Measurements from ENCODE around the gene HIPK2.

The HIPK2 gene

DNA sequence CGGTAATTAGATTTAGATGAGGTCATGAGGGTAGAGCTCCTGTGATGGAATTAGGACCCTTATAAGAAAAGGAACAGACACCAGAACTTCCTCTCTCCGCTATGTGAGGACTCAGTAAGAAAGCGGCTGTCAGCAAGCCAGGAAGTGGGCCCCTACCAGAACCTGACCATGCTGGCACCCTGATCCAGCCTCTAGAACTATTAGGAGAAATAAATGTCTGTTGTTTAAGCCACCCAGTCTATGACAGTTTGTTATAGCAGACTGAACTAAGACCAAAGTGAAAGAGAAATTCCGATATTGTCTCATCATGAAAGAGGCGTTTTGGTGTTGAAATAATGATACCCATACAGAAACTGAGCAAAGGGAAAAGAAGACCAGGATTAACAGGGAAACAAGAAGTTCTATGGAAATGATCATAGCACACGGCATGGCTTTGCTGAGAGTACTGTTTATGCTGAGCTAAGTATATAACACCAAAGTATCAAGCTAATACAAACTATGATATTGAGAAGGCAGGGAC lies 245.1 kb downstream of the HIPK2 start:
- no peaks in the 10 kb centered on the region for H3K9me2 ChIP-seq (replicated peaks; ENCODE audit: low read depth, low read length)
- H3K4me3 ChIP-seq (ENCODE audit: low read length, poor library complexity, severe bottlenecking) = no peak overlapping the region
- TF ChIP-seq EZH2phosphoT487 (IDR thresholded peaks at IDR 0.05; ENCODE audit: borderline replicate concordance) = no peak
- TF ChIP-seq, protein P1, sequence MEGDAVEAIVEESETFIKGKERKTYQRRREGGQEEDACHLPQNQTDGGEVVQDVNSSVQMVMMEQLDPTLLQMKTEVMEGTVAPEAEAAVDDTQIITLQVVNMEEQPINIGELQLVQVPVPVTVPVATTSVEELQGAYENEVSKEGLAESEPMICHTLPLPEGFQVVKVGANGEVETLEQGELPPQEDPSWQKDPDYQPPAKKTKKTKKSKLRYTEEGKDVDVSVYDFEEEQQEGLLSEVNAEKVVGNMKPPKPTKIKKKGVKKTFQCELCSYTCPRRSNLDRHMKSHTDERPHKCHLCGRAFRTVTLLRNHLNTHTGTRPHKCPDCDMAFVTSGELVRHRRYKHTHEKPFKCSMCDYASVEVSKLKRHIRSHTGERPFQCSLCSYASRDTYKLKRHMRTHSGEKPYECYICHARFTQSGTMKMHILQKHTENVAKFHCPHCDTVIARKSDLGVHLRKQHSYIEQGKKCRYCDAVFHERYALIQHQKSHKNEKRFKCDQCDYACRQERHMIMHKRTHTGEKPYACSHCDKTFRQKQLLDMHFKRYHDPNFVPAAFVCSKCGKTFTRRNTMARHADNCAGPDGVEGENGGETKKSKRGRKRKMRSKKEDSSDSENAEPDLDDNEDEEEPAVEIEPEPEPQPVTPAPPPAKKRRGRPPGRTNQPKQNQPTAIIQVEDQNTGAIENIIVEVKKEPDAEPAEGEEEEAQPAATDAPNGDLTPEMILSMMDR (conservative IDR thresholded peaks at IDR 0.05; ENCODE audit: low read length) = no peak
- H3K4me1 ChIP-seq (ENCODE audit: insufficient read depth, low read length, poor library complexity, severe bottlenecking) = peaks cover 4% of the 10 kb centered on the region
- H4K20me1 ChIP-seq (ENCODE audit: insufficient read depth, low read length, poor library complexity, severe bottlenecking) = no peaks in the 10 kb centered on the region
- no peaks in the 10 kb centered on the region for H3K79me2 ChIP-seq (ENCODE audit: insufficient read depth, low read length)
- H3F3A ChIP-seq (ENCODE audit: low read depth) = no peaks in the 10 kb centered on the region
- no peaks in the 10 kb centered on the region for H3K36me3 ChIP-seq (ENCODE audit: insufficient read depth, low read length)
- no peaks in the 10 kb centered on the region for H3K27me3 ChIP-seq (ENCODE audit: insufficient read depth, low read length, poor library complexity, severe bottlenecking)
- H3K9ac ChIP-seq (ENCODE audit: low read depth, low read length, poor library complexity, severe bottlenecking) = no peak overlapping the region
- no peak overlapping the region for H2AFZ ChIP-seq (ENCODE audit: low read length)
- no peaks in the 10 kb centered on the region for H3K9me3 ChIP-seq (ENCODE audit: insufficient read depth, low read depth, low read length)
- H3K4me2 ChIP-seq (ENCODE audit: low read depth, low read length, poor library complexity, severe bottlenecking) = no peak overlapping the region

- Histone ChIP-seq H3K36me3 (ENCODE audit: insufficient read depth, low read length) (no peaks in the 10 kb centered on the region), H4K20me1 (ENCODE audit: insufficient read depth, low read length, poor library complexity, severe bottlenecking) (no peaks in the 10 kb centered on the region), H3K27me3 (ENCODE audit: insufficient read depth, low read length, poor library complexity, severe bottlenecking) (no peaks in the 10 kb centered on the region), H3K9me2 (replicated peaks; ENCODE audit: low read depth, low read length) (no peaks in the 10 kb centered on the region), H3K4me3 (ENCODE audit: low read length, poor library complexity, severe bottlenecking) (no peak overlapping the region), H3K4me2 (ENCODE audit: low read depth, low read length, poor library complexity, severe bottlenecking) (no peak overlapping the region), H3K79me2 (ENCODE audit: insufficient read depth, low read length) (no peaks in the 10 kb centered on the region), H3K4me1 (ENCODE audit: insufficient read depth, low read length, poor library complexity, severe bottlenecking) (peaks cover 20% of the 10 kb centered on the region), H3K9me3 (ENCODE audit: insufficient read depth, low read depth, low read length) (no peaks in the 10 kb centered on the region), H3K9ac (ENCODE audit: low read depth, low read length, poor library complexity, severe bottlenecking) (no peak overlapping the region), H3F3A (ENCODE audit: low read depth) (no peaks in the 10 kb centered on the region), H2AFZ (ENCODE audit: low read length) (no peak overlapping the region)
- TF ChIP-seq EZH2phosphoT487 (IDR thresholded peaks at IDR 0.05; ENCODE audit: borderline replicate concordance) = no peak
- TF ChIP-seq, protein P1 (conservative IDR thresholded peaks at IDR 0.05; ENCODE audit: low read length) = no peak
Observed at GRCh38 chr7:139531094-139531493, 246.7 kb downstream of the HIPK2 start.

DNA sequence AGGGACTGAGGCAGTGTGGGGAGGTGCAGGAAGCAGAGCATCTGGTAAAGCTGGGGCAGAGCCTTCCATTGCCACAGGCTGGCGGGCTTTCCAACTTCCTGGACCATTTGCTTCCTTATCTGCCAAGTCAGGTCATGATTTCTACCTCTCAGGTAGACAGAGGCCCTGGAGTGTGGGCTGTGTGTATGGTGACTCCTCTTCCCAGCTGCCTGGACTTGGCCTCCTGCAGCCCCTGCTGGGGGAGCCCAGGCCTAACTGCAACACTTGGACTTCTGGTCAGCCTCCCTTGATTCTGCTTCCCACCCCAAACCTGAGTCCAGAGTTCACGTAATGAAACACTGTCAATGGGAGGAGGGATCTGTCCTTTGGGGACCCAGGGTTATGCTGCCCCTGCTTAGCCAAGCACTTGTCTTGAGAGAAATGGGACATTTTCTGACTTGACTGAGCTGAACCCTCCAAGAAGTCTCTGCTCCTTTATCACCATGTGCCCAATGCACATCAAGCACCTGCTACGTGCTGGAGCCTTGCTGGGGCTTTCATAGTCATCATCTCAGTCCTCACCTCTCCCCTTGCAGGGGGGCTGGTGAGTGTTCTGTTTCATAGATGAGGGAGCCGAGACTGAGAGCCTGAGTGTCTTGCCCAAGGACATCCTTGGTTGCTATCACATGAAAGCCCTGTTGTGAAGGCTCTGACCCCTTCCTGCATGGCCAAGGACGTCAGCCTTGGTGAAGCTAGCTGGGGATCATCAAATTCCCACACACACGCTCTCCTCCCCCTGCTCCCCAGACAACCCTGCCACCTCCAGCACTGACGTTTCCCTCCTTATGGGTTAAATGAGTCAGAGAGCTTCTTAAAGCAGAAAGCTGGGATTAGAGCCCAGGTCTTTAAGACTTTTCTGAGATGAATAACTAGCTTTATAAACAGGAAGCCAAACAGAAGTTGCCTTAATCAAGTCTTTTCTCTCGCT lies 250.9 kb downstream of the HIPK2 start:
- H3K9me2 ChIP-seq (replicated peaks; ENCODE audit: low read depth, low read length) = no peaks in the 10 kb centered on the region
- H3F3A ChIP-seq (ENCODE audit: low read depth) = no peaks in the 10 kb centered on the region
- no peaks in the 10 kb centered on the region for H3K79me2 ChIP-seq (ENCODE audit: insufficient read depth, low read length)
- H2AFZ ChIP-seq (ENCODE audit: low read length) = no peak overlapping the region
- H3K4me1 ChIP-seq (ENCODE audit: insufficient read depth, low read length, poor library complexity, severe bottlenecking) = peaks cover 31% of the 10 kb centered on the region
- no peak overlapping the region for H3K4me3 ChIP-seq (ENCODE audit: low read length, poor library complexity, severe bottlenecking)
- H4K20me1 ChIP-seq (ENCODE audit: insufficient read depth, low read length, poor library complexity, severe bottlenecking) = no peaks in the 10 kb centered on the region
- no peaks in the 10 kb centered on the region for H3K36me3 ChIP-seq (ENCODE audit: insufficient read depth, low read length)
- TF ChIP-seq, protein P1 (conservative IDR thresholded peaks at IDR 0.05; ENCODE audit: low read length) = no peak
- TF ChIP-seq EZH2phosphoT487 (IDR thresholded peaks at IDR 0.05; ENCODE audit: borderline replicate concordance) = no peak
- no peak overlapping the region for H3K9ac ChIP-seq (ENCODE audit: low read depth, low read length, poor library complexity, severe bottlenecking)
- H3K9me3 ChIP-seq (ENCODE audit: insufficient read depth, low read depth, low read length) = no peaks in the 10 kb centered on the region
- H3K27me3 ChIP-seq (ENCODE audit: insufficient read depth, low read length, poor library complexity, severe bottlenecking) = no peaks in the 10 kb centered on the region
- peak overlapping the region; percentile 16 for H3K4me2 ChIP-seq (ENCODE audit: low read depth, low read length, poor library complexity, severe bottlenecking)
